ENCODE measurements around the gene ZKSCAN1.
A peak's percentile ranks its signal among the peaks of the same experiment; 100 is the strongest.

The ZKSCAN1 gene

DNA sequence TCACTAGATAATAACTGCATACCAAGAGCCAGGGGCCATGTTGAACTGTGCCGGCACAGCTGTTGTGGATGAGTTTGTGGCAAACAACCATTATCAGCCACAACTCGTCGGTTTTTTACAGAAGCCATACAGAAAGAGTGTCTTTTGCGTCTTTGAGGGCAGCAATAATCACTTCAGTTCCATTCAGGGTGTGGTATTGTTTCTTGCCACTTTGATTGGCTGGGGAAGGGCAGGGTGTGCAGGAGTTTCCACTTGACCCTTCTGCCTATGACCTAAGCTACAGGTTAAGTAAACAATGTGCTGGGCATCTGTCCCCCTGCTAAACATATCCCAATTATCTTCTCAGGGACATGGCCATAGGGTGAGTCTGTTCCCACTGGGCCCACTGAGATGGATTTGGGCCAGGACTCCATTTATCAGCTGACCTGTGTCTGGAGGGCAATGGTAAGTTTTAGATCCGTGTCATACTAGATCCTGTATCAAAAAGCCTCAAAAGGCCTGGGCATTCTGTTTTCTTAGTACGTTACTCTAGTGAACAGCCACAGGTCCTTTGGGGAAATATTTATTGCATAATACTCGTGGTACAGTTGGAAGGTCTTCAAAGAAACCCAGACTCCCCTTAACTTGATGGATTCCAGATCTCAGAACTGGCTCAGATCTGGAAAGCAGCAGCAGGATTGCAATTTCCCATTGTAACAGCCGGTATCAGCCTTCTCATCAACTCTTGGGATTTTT, 50.2 kb downstream of the ZKSCAN1 start:
- TF ChIP-seq, protein P1, sequence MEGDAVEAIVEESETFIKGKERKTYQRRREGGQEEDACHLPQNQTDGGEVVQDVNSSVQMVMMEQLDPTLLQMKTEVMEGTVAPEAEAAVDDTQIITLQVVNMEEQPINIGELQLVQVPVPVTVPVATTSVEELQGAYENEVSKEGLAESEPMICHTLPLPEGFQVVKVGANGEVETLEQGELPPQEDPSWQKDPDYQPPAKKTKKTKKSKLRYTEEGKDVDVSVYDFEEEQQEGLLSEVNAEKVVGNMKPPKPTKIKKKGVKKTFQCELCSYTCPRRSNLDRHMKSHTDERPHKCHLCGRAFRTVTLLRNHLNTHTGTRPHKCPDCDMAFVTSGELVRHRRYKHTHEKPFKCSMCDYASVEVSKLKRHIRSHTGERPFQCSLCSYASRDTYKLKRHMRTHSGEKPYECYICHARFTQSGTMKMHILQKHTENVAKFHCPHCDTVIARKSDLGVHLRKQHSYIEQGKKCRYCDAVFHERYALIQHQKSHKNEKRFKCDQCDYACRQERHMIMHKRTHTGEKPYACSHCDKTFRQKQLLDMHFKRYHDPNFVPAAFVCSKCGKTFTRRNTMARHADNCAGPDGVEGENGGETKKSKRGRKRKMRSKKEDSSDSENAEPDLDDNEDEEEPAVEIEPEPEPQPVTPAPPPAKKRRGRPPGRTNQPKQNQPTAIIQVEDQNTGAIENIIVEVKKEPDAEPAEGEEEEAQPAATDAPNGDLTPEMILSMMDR (IDR thresholded peaks at IDR 0.05; ENCODE audit: unreplicated experiment in 3 of 3), result no peak
- no peak overlapping the region for H3K4me3 Mint-ChIP-seq
- H3K36me3 Mint-ChIP-seq (ENCODE audit: low read depth), result peaks cover 91% of the 10 kb centered on the region
- peak overlapping the region; percentile 33 to 76 (median 48) for H3K27ac Mint-ChIP-seq
- peaks cover 9% of the 10 kb centered on the region for H3K4me1 Mint-ChIP-seq
- H3K27me3 Mint-ChIP-seq (ENCODE audit: low read depth), result no peaks in the 10 kb centered on the region
- peaks cover 19% of the 10 kb centered on the region for H3K9me3 Mint-ChIP-seq

- Mint-ChIP-seq H3K27me3 (ENCODE audit: low read depth) (no peaks in the 10 kb centered on the region), H3K4me3 (no peak overlapping the region), H3K27ac (peak overlapping the region in 1 of 3 experiments; percentile 41), H3K9me3 (peaks cover 32% of the 10 kb centered on the region), H3K4me1 (peaks cover 1% of the 10 kb centered on the region), H3K36me3 (ENCODE audit: low read depth) (peaks cover 91% of the 10 kb centered on the region)
- TF ChIP-seq, protein P1 (IDR thresholded peaks at IDR 0.05; ENCODE audit: unreplicated experiment in 3 of 3), result no peak
These were observed 51.6 kb downstream of the ZKSCAN1 start for GRCh38 chr7:100066953-100067352.

DNA sequence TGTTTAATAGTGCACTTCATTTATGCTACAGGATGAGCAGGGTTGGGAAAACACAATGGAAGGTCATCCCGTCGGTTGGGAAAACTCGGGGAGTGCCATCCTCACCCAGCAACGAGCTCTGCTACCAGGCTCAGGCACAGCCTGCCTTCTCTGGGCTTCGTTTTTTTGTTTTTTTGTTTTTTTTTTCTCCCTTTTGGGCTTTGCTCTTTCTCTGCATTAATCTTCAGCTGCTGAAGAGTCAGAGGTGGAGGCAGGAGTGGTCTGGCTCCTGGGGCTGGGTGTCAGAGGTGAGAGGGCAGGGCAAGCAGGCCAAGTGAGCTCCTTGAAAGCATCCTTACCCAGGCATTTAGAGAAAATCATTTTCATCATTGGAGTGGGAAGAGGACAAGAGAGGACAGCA, 54.6 kb downstream of the ZKSCAN1 start:
- H3K27me3 Mint-ChIP-seq (ENCODE audit: low read depth), result peaks cover 3% of the 10 kb centered on the region
- H3K27ac Mint-ChIP-seq, result no peak overlapping the region
- no peaks in the 10 kb centered on the region for H3K4me1 Mint-ChIP-seq
- peaks cover 53% of the 10 kb centered on the region for H3K9me3 Mint-ChIP-seq
- H3K4me3 Mint-ChIP-seq, result no peak overlapping the region
- peaks cover 96% of the 10 kb centered on the region for H3K36me3 Mint-ChIP-seq (ENCODE audit: low read depth)
- TF ChIP-seq, protein P1 (IDR thresholded peaks at IDR 0.05; ENCODE audit: unreplicated experiment in 3 of 3), result no peak

DNA sequence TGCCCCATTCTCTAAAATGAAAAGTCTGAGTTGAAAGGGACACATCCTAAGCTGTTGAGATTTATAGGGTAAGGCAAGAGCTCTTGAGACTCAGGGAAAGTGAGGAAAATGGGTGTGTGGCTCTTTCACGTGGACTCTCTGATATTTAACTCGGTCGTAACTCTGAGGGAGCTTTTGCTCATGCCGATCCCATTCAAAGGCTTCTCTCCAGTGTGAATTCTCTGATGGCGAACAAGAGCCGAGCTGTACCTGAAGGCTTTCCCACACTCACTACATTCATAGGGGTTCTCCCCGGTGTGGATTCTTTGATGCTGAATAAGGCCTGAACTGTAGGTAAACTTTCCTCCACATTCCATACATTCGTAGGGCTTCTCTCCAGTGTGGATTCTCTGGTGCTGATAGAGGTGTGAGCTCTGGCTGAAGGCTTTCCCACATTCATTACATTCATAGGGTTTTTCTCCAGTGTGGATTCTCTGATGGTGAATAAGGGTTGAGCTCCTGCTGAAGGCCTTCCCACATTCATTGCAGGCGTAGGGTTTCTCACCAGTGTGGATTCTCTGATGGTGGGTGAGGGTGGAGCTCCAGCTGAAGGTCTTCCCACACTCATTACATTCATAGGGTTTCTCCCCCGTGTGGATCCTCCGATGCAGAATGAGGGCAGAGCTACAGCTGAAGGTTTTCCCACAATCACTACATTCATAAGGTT, 55.8 kb downstream of the ZKSCAN1 start:
- peaks cover 96% of the 10 kb centered on the region for H3K36me3 Mint-ChIP-seq (ENCODE audit: low read depth)
- no peak overlapping the region for H3K27ac Mint-ChIP-seq
- TF ChIP-seq, protein P1 (IDR thresholded peaks at IDR 0.05; ENCODE audit: unreplicated experiment in 3 of 3), result no peak
- H3K4me1 Mint-ChIP-seq, result no peaks in the 10 kb centered on the region
- H3K4me3 Mint-ChIP-seq, result no peak overlapping the region
- peaks cover 7% of the 10 kb centered on the region for H3K27me3 Mint-ChIP-seq (ENCODE audit: low read depth)
- H3K9me3 Mint-ChIP-seq, result peaks cover 64% of the 10 kb centered on the region

DNA sequence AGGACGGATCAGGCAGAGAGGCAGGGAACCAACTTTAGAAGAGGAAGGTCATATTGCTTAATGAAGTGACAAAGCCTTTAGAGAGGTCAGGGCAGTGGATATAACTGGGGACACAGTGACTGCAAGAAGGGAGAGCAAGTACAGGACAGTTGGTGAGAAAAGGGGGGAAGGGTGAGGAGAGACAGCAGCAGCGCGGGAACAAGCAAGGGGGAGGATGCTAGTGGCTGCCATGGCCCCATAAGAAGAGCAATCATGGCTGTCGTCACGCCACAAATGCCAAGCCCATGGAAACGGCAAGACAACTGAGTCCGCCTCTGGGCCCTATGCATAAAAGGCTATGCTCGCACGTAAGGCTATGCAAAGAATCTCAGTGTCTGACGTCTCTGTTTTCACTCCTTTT, 57.1 kb downstream of the ZKSCAN1 start:
- Mint-ChIP-seq H3K9me3 (peaks cover 72% of the 10 kb centered on the region), H3K27ac (no peak overlapping the region), H3K4me1 (no peaks in the 10 kb centered on the region), H3K27me3 (ENCODE audit: low read depth) (peaks cover 7% of the 10 kb centered on the region), H3K4me3 (no peak overlapping the region), H3K36me3 (ENCODE audit: low read depth) (peaks cover 100% of the 10 kb centered on the region)
- TF ChIP-seq, protein P1 (IDR thresholded peaks at IDR 0.05; ENCODE audit: unreplicated experiment in 3 of 3), result no peak

Measured in nephron (organoid).